Cardiac septum (tissue), 1 donor: ENCODE results near the gene EFTUD2. TPM values are rescaled to one million over a fixed set of nuclear protein-coding genes. Genes with fewer than 3 reads are reported as not detected.
"Not testable (repeated sequence)": the region's sequence is repeated elsewhere in the genome, so short reads cannot be mapped to it uniquely, and the experiment has no call there.

Experiments used
- DNase-seq: peaks from one replicate; pipeline ENCODE4 v3.0.0-alpha.2; 2020; ENCODE audit warnings: low spot score
- intact Hi-C: fragments of 100-400 bp; cut with DNase I; formaldehyde crosslinking; loops from one replicate; pipeline ENCODE4 v1.14.0; 2022
- long read RNA-seq: library from polyadenylated mRNA; unstranded; transcript quantifications from one replicate; pipeline ENCODE4 v2.0.0, GENCODE V29; 2021
- total RNA-seq: library from RNA; stranded (reverse); fragmentation: NEBNext Ultra II Directional; extraction: Animal tissue kit (Norgen Biotek cat#: 25700); gene quantifications from one replicate; pipeline ENCODE4 v1.2.1, GENCODE V29; 2021
- donor health status: DM: no; HTN: no; CAD: no.

The EFTUD2 gene
- 62.0 TPM for total RNA-seq
- long read RNA-seq, full-length matches to known transcripts: 74 of 92 reads
- long read RNA-seq, partial matches to known transcripts: 13 of 92 reads
- long read RNA-seq, other reads (novel, unspliced or antisense): 5 of 92 reads

GRCh38 chr17:44899074-44899782 is at the start of gene EFTUD2:
TSS of gene EFTUD2 (minus strand) at chr17:44899445. CDS start at chr17:44894521, 4,924 bp downstream.
- peak; percentile 97 for DNase-seq
- intact Hi-C loops: no loop called here

- no peak for DNase-seq
- intact Hi-C loops: no loop called here
These were observed 49.1 kb upstream of the EFTUD2 start for GRCh38 chr17:44948315-44948795.

- intact Hi-C loops: no loop called here
- peak; percentile 95 for DNase-seq
These were observed 48.4 kb upstream of the EFTUD2 start, which contains the start of gene KIF18B for GRCh38 chr17:44947461-44948314. TSS of gene KIF18B (minus strand) at chr17:44947773. CDS start at chr17:44936344, 11,429 bp downstream.

- intact Hi-C loops: not testable (repeated sequence)
- peak; percentile 26 for DNase-seq
These were observed 46.4 kb upstream of the EFTUD2 start for GRCh38 chr17:44945652-44946051.

- DNase-seq: peak; percentile 5
- intact Hi-C loops: no loop called here
These were observed 43.2 kb upstream of the EFTUD2 start for GRCh38 chr17:44942456-44942855.

GRCh38 chr17:44941712-44942331 is 42.6 kb upstream of the EFTUD2 start:
- peak; percentile 56 for DNase-seq
- intact Hi-C loops: no loop called here

- no peak for DNase-seq
- intact Hi-C loops: no loop called here
These were observed 41.5 kb upstream of the EFTUD2 start for GRCh38 chr17:44940768-44941167.

- DNase-seq: no peak
These were observed 41.1 kb upstream of the EFTUD2 start for GRCh38 chr17:44940317-44940716.

GRCh38 chr17:44935116-44935515 is 35.9 kb upstream of the EFTUD2 start:
- DNase-seq: no peak

More at GRCh38 chr17:44940317-44940716, 41.1 kb upstream of the EFTUD2 start:
- intact Hi-C loops: no loop called here

GRCh38 chr17:44934745-44935105 is 35.5 kb upstream of the EFTUD2 start:
- no peak for DNase-seq
- intact Hi-C loops: no loop called here

More at GRCh38 chr17:44935116-44935515, 35.9 kb upstream of the EFTUD2 start:
- intact Hi-C loops: no loop called here

GRCh38 chr17:44933824-44934744 is 34.8 kb upstream of the EFTUD2 start:
- no peak for DNase-seq
- intact Hi-C loops: no loop called here

- DNase-seq: no peak
- intact Hi-C loops: no loop called here
These were observed 33.5 kb upstream of the EFTUD2 start for GRCh38 chr17:44932787-44933097.

- no peak for DNase-seq
- intact Hi-C loops: no loop called here
These were observed 33.0 kb upstream of the EFTUD2 start for GRCh38 chr17:44932096-44932786.

GRCh38 chr17:44931376-44931775 is 32.1 kb upstream of the EFTUD2 start:
- no peak for DNase-seq
- intact Hi-C loops: no loop called here

- no peak for DNase-seq
- intact Hi-C loops: no loop called here
These were observed 31.4 kb upstream of the EFTUD2 start for GRCh38 chr17:44930667-44931066.

- intact Hi-C loops: loop anchor here (10.0 kb wide), 1 partner anchor 266 kb away; no protein-coding TSS in a partner anchor
These were observed 29.9 kb upstream of the EFTUD2 start for GRCh38 chr17:44928950-44929720.

GRCh38 chr17:44928136-44928535 is 28.9 kb upstream of the EFTUD2 start:
- DNase-seq: peak; percentile 56

More at GRCh38 chr17:44928950-44929720, 29.9 kb upstream of the EFTUD2 start:
- peak; percentile 73 for DNase-seq

More at GRCh38 chr17:44928136-44928535, 28.9 kb upstream of the EFTUD2 start:
- intact Hi-C loops: loop anchor here (10.0 kb wide), 1 partner anchor 267 kb away; no protein-coding TSS in a partner anchor
